MCF 10A (cell line): ENCODE measurements around the gene COL27A1. TPM values are rescaled to one million over a fixed set of nuclear protein-coding genes. Genes with fewer than 3 reads are reported as not detected.

ENCODE experiments used
- BruUV-seq: library from RNA; stranded (reverse); fragments of 400-500 nt; replicated peaks from 2 replicates; lab custom pipeline; 2021; lab: Mats Ljungman, UMichigan
- CTCF ChIA-PET: fragments of 300-600 bp; sonication (Branson Sonifier 250); formaldehyde crosslinking; extraction: SDS; loops from one replicate; lab custom pipeline; 2021; ENCODE audit warnings: antibody characterized with exemption, inconsistent platforms; lab: Yijun Ruan, JAX
- POLR2A ChIA-PET: fragments of 300-600, 350-650 bp; sonication (Branson Sonifier 250); formaldehyde crosslinking; extraction: SDS; loops from one replicate; lab custom pipeline; 2020; ENCODE audit warnings: antibody characterized with exemption, inconsistent platforms; lab: Yijun Ruan, JAX
- DNase-seq: peaks from one replicate; pipeline ENCODE4 v3.0.0-alpha.2; 2018; ENCODE audit not compliant: unreplicated experiment
- H3K27ac Mint-ChIP-seq: one replicate; pipeline ENCODE4 v1.8.0; 2022; ENCODE audit warnings: mild to moderate bottlenecking, low read depth, mixed read lengths; ENCODE audit not compliant: unreplicated experiment
- H3K27me3 Mint-ChIP-seq: one replicate; pipeline ENCODE4 v1.8.0; 2022; ENCODE audit warnings: mixed read lengths; ENCODE audit not compliant: insufficient read depth, unreplicated experiment
- H3K36me3 Mint-ChIP-seq: one replicate; pipeline ENCODE4 v1.8.0; 2022; ENCODE audit warnings: mild to moderate bottlenecking, moderate library complexity, mixed read lengths; ENCODE audit not compliant: insufficient read depth, unreplicated experiment
- H3K4me1 Mint-ChIP-seq: one replicate; pipeline ENCODE4 v1.8.0; 2022; ENCODE audit warnings: mixed read lengths; ENCODE audit not compliant: insufficient read depth, unreplicated experiment
- H3K4me3 Mint-ChIP-seq: one replicate; pipeline ENCODE4 v1.8.0; 2022; ENCODE audit warnings: mild to moderate bottlenecking, moderate library complexity, mixed read lengths; ENCODE audit not compliant: unreplicated experiment
- H3K9me3 Mint-ChIP-seq: one replicate; pipeline ENCODE4 v1.8.0; 2022; ENCODE audit warnings: mixed read lengths; ENCODE audit not compliant: unreplicated experiment
- intact Hi-C: fragments of 100-400 bp; cut with micrococcal nuclease; formaldehyde crosslinking; loops from 2 replicates; pipeline ENCODE4 v1.14.1; 2022
- total RNA-seq: library from RNA; stranded (reverse); gene quantifications from 2 replicates; pipeline ENCODE4 v1.2.3, GENCODE V29; 2022
- TF ChIP-seq, protein P1 (sequence below): fragments of 200-600 bp; IDR thresholded peaks from one replicate; pipeline ENCODE4 v1.8.0; 2022; ENCODE audit warnings: antibody characterized with exemption, mild to moderate bottlenecking; ENCODE audit not compliant: unreplicated experiment

COL27A1 gene
- total RNA-seq, 1 experiment from 2014 or later: 2.9 TPM

- no peaks in the 10 kb centered on the region for H3K9me3 Mint-ChIP-seq
- H3K4me1 Mint-ChIP-seq: no peaks in the 10 kb centered on the region
- intact Hi-C loops: no loop called here
- no TSS peak for BruUV-seq
- ChIA-PET CTCF (interaction anchor here (2.5 to 2.8 kb wide), 2 partner anchors 10 to 218 kb away, joined by 10 to 16 read pairs; no protein-coding TSS in a partner anchor), POLR2A (no interaction called here)
- no peak overlapping the region for H3K27ac Mint-ChIP-seq
- TF ChIP-seq, protein P1, sequence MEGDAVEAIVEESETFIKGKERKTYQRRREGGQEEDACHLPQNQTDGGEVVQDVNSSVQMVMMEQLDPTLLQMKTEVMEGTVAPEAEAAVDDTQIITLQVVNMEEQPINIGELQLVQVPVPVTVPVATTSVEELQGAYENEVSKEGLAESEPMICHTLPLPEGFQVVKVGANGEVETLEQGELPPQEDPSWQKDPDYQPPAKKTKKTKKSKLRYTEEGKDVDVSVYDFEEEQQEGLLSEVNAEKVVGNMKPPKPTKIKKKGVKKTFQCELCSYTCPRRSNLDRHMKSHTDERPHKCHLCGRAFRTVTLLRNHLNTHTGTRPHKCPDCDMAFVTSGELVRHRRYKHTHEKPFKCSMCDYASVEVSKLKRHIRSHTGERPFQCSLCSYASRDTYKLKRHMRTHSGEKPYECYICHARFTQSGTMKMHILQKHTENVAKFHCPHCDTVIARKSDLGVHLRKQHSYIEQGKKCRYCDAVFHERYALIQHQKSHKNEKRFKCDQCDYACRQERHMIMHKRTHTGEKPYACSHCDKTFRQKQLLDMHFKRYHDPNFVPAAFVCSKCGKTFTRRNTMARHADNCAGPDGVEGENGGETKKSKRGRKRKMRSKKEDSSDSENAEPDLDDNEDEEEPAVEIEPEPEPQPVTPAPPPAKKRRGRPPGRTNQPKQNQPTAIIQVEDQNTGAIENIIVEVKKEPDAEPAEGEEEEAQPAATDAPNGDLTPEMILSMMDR: no peak
- H3K4me3 Mint-ChIP-seq: no peak overlapping the region
- no peaks in the 10 kb centered on the region for H3K27me3 Mint-ChIP-seq
- no peak for DNase-seq
- H3K36me3 Mint-ChIP-seq: no peaks in the 10 kb centered on the region
Observed at GRCh38 chr9:114300846-114301797, 145.8 kb downstream of the COL27A1 start.

GRCh38 chr9:114301798-114302565 is 146.6 kb downstream of the COL27A1 start:
- H3K27ac Mint-ChIP-seq: no peak overlapping the region
- H3K36me3 Mint-ChIP-seq: no peaks in the 10 kb centered on the region
- TF ChIP-seq, protein P1: no peak
- H3K4me1 Mint-ChIP-seq: no peaks in the 10 kb centered on the region
- H3K9me3 Mint-ChIP-seq: no peaks in the 10 kb centered on the region
- no peak overlapping the region for H3K4me3 Mint-ChIP-seq
- BruUV-seq: no TSS peak
- ChIA-PET CTCF (interaction anchor here (0.6 to 1.4 kb wide), 5 partner anchors 11 to 420 kb away, joined by 3 to 5 read pairs (median 4); no protein-coding TSS in a partner anchor), POLR2A (no interaction called here)
- intact Hi-C loops: no loop called here
- no peak for DNase-seq
- H3K27me3 Mint-ChIP-seq: no peaks in the 10 kb centered on the region

DNA sequence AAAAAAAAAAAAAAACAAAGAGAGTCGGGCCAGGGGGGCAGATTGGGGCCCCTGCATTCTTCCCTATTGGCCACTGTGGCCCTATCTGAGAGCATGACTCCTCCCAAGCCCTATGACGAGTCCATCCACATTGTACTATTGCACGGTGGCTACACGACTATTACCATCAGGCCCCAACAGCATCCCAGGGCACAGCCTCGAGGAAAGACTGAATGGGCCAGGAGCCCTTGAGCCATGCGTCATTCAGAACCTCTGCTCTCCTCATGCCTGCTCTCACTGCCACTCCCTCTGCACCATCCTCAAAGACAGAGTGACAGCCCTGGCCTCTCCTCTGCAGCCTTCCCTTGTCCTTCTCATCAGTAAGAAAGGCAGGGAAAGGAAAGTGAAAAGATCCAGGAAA is 147.4 kb downstream of the COL27A1 start:
- no TSS peak for BruUV-seq
- H3K9me3 Mint-ChIP-seq: no peaks in the 10 kb centered on the region
- POLR2A ChIA-PET: no interaction called here
- intact Hi-C loops: no loop called here
- no peaks in the 10 kb centered on the region for H3K4me1 Mint-ChIP-seq
- H3K27me3 Mint-ChIP-seq: no peaks in the 10 kb centered on the region
- H3K27ac Mint-ChIP-seq: no peak overlapping the region
- no peak for DNase-seq
- CTCF ChIA-PET: interaction anchor here (0.6 to 1.4 kb wide), 4 partner anchors 56 to 421 kb away, joined by 3 to 5 read pairs (median 4); no protein-coding TSS in a partner anchor
- no peak overlapping the region for H3K4me3 Mint-ChIP-seq
- TF ChIP-seq, protein P1: no peak
- no peaks in the 10 kb centered on the region for H3K36me3 Mint-ChIP-seq

- TF ChIP-seq, protein P1: no peak
- Mint-ChIP-seq H3K4me1 (no peaks in the 10 kb centered on the region), H3K4me3 (no peak overlapping the region), H3K27ac (no peak overlapping the region), H3K36me3 (no peaks in the 10 kb centered on the region), H3K27me3 (no peaks in the 10 kb centered on the region), H3K9me3 (no peaks in the 10 kb centered on the region)
- ChIA-PET CTCF (interaction anchor here (0.5 to 1.6 kb wide), 5 partner anchors 18 to 572 kb away, joined by 3 to 7 read pairs (median 5); partner anchors contain the start of gene AMBP), POLR2A (no interaction called here)
- intact Hi-C loops: no loop called here
- DNase-seq: no peak
- no TSS peak for BruUV-seq
Observed at GRCh38 chr9:114303571-114303970, 148.2 kb downstream of the COL27A1 start.
